Fibroblast of skin of left biceps (primary cell): ENCODE data around the gene MAPKAP1.
A peak's percentile ranks its signal among the peaks of the same experiment; 100 is the strongest.

Experiments used
- DNase-seq, 2 experiments: peaks; one replicate each; pipeline ENCODE4 v3.0.0-alpha.2; 2013; ENCODE audit warnings: low read depth in 2 of 2

Gene MAPKAP1

GRCh38 chr9:125515281-125515680, 191.7 kb downstream of the MAPKAP1 start:
- DNase-seq, result no peak

- DNase-seq, result no peak
These were observed 192.5 kb downstream of the MAPKAP1 start for GRCh38 chr9:125514468-125514867.

- DNase-seq, result no peak
These were observed 193.2 kb downstream of the MAPKAP1 start for GRCh38 chr9:125513668-125514413.

GRCh38 chr9:125513303-125513667, 193.7 kb downstream of the MAPKAP1 start:
- DNase-seq, result no peak

- no peak for DNase-seq
These were observed 195.0 kb downstream of the MAPKAP1 start for GRCh38 chr9:125511789-125512660.

- no peak for DNase-seq
These were observed 196.0 kb downstream of the MAPKAP1 start for GRCh38 chr9:125510980-125511379.

- peak; percentile 73 to 75 for DNase-seq
These were observed 197.5 kb downstream of the MAPKAP1 start for GRCh38 chr9:125509476-125509875.

- no peak for DNase-seq
These were observed 198.8 kb downstream of the MAPKAP1 start for GRCh38 chr9:125508249-125508648.

- no peak for DNase-seq
These were observed 199.8 kb downstream of the MAPKAP1 start for GRCh38 chr9:125507226-125507625.

GRCh38 chr9:125505988-125506438, 201.0 kb downstream of the MAPKAP1 start:
- DNase-seq, result no peak

GRCh38 chr9:125504616-125505015, 202.4 kb downstream of the MAPKAP1 start:
- no peak for DNase-seq

GRCh38 chr9:125497906-125498305, 209.1 kb downstream of the MAPKAP1 start:
- DNase-seq, result no peak

- no peak for DNase-seq
These were observed 209.5 kb downstream of the MAPKAP1 start for GRCh38 chr9:125497478-125497877.

- DNase-seq, result no peak
These were observed 210.6 kb downstream of the MAPKAP1 start for GRCh38 chr9:125496313-125496834.

GRCh38 chr9:125495172-125496119, 211.6 kb downstream of the MAPKAP1 start:
- DNase-seq, result no peak

- peak in 1 of 2 experiments; percentile 11 for DNase-seq
These were observed 212.4 kb downstream of the MAPKAP1 start for GRCh38 chr9:125494653-125494915.

- no peak for DNase-seq
These were observed 212.9 kb downstream of the MAPKAP1 start for GRCh38 chr9:125493881-125494652.

- DNase-seq, result no peak
These were observed 213.6 kb downstream of the MAPKAP1 start for GRCh38 chr9:125493384-125493783.

- no peak for DNase-seq
These were observed 214.3 kb downstream of the MAPKAP1 start for GRCh38 chr9:125492719-125493118.

- DNase-seq, result no peak
These were observed 219.2 kb downstream of the MAPKAP1 start for GRCh38 chr9:125487842-125488241.

GRCh38 chr9:125486576-125486975, 220.4 kb downstream of the MAPKAP1 start:
- no peak for DNase-seq
